Right cardiac atrium (tissue), 5 donors: Measurements from ENCODE around the gene IGIP. TPM values are rescaled to one million over a fixed set of nuclear protein-coding genes. Genes with fewer than 3 reads are reported as not detected.

ENCODE experiments used
- ATAC-seq, 2 donors: fragments of 200-7000 bp; cut with Tn5 transposase; one replicate each; pipeline versions ENCODE4 v1.8.0 to v1.9.1; 2020; ENCODE audit warnings: moderate library complexity in 2 of 2, mild to moderate bottlenecking in 1 of 2
- DNase-seq, 3 donors: peaks; one replicate each; pipeline ENCODE4 v3.0.0-alpha.2; 2020
- H3K27ac ChIP-seq: one replicate; pipeline ENCODE4 v1.5.1; 2013; ENCODE audit warnings: mild to moderate bottlenecking, low read length, control low read depth, moderate library complexity
- H3K27me3 ChIP-seq: one replicate; pipeline ENCODE4 v1.6.1; 2013; ENCODE audit not compliant: control insufficient read depth, insufficient read depth
- H3K4me1 ChIP-seq: one replicate; pipeline ENCODE4 v1.6.1; 2013; ENCODE audit warnings: low read length; ENCODE audit not compliant: control insufficient read depth, insufficient read depth
- H3K4me3 ChIP-seq: one replicate; pipeline ENCODE4 v1.5.1; 2013; ENCODE audit warnings: low read length, control low read depth
- H3K9me3 ChIP-seq: one replicate; pipeline ENCODE4 v1.6.1; 2013; ENCODE audit warnings: low read length; ENCODE audit not compliant: control insufficient read depth
- WGBS: extraction: QIAGEN DNeasy Blood & Tissue Kit; methylation state at CpG from one replicate; pipeline ENCODE4 v1.1.7; 2013; 5-methylcytosine and 5-hydroxymethylcytosine counted together
- intact Hi-C, 4 donors: fragments of 100-400 bp; cut with DNase I; formaldehyde crosslinking; loops; one replicate each; pipeline versions ENCODE4 v1.11.0 to v1.14.0; 2022 to 2023
- polyA plus RNA-seq: library from polyadenylated mRNA; stranded (reverse); fragments of 200-250 nt; gene quantifications from one replicate; pipeline ENCODE4 v1.2.3, GENCODE V29; 2013
- total RNA-seq, 4 donors: library from RNA; stranded (reverse); fragmentation: NEBNext Ultra II Directional; extraction: Animal tissue kit (Norgen Biotek cat#: 25700); gene quantifications; one replicate each; pipeline ENCODE4 v1.2.1, GENCODE V29; 2021
- donor health status: healthy with polysubstance abuse.
- donor health status: DM: no; HTN: yes; CAD: no.
- donor health status: DM: no; HTN: no; CAD: no.
- donor health status: DM: no; HTN: yes; CAD: no; lungs with severe emphysema.
- donor health status: DM: yes; HTN: yes; CAD: no.

Gene IGIP
- total and polyA plus RNA-seq, 5 donors, result 9.8 to 20.1 (median 16.3) TPM

GRCh38 chr5:140103154-140103553, 22.6 kb upstream of the IGIP start:
- Histone ChIP-seq H3K27me3 (no peaks in the 10 kb centered on the region), H3K4me3 (no peak overlapping the region), H3K4me1 (no peaks in the 10 kb centered on the region), H3K27ac (no peak overlapping the region), H3K9me3 (no peaks in the 10 kb centered on the region)
- 73% methylated on average over 1 of the region's 1 CpG for WGBS
- DNase-seq, result no peak
- ATAC-seq, result no peak
- intact Hi-C loops, result no loop called here

DNA sequence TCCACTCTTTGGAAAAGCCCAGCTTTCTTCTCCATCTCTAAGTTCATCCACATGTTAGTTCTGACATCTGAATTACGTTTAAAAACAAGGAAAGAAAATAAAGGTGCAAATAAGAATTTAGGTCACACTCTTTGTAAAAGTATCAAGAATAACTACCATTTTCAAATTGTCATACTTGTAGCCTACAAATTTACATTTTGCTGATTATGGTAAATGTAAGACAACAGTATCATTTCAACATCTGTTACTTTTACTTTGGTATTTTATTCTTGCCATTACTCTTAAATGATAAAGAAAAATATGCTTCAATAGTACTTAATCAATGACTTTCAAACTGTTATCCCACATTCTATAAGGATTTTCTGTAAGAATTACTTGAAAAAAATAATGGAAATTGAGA, 21.6 kb upstream of the IGIP start:
- Histone ChIP-seq H3K4me1 (peaks cover 2% of the 10 kb centered on the region), H3K4me3 (no peak overlapping the region), H3K27me3 (no peaks in the 10 kb centered on the region), H3K9me3 (no peaks in the 10 kb centered on the region), H3K27ac (no peak overlapping the region)
- ATAC-seq (no peak), DNase-seq (no peak)
- intact Hi-C loops, result no loop called here
- WGBS, result 55% methylated on average over 1 of the region's 1 CpG

DNA sequence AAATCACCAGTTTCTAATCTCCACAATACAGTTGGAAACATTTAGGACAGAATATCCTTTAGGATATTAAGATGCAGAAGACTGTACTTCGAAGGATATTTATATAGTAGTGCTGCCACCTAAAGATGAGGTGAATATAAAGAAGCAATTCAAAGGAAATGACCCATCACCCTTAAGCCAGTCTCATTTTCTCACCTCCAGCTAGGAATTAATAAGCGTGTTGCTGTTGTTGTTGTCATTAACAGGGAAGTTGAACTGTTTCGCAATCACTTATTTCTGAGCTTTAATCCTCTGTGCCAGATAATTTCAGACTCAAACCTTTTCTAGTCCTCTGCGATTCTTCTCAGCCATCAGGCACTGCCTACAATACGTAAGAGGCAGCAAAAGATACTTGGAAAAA, 19.6 kb upstream of the IGIP start:
- intact Hi-C loops, result no loop called here
- no peak overlapping the region for H3K27ac ChIP-seq
- H3K4me1 ChIP-seq, result peaks cover 3% of the 10 kb centered on the region
- H3K4me3 ChIP-seq, result no peak overlapping the region
- 55% methylated on average over 5 of the region's 5 CpGs for WGBS
- no peaks in the 10 kb centered on the region for H3K9me3 ChIP-seq
- no peaks in the 10 kb centered on the region for H3K27me3 ChIP-seq
- ATAC-seq (no peak), DNase-seq (no peak)

DNA sequence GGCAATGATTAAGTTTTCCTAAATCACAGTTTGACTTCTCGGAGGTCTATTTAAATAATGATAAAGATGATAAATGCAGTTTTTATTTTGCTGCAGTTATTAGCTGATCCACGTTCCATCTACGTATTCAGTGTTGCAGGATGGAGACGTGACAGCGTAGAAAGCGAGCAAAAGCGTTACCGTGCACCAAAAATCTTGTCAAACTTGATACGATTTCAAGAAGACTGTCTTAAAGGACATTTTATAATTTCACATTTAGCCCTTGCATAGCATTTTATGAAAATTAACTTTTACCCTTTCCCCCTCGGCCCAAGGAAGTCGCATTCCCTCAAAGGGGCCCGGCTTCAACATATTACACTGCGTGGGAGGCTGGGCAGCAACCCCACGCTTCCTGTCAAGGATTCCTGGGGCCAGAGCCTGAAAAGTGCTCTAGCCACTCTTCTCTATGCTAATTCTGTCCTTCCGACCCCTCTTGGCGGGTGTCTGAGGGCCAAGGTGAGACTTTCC, 18.9 kb upstream of the IGIP start:
- 37% methylated on average over 16 of the region's 16 CpGs for WGBS
- Histone ChIP-seq H3K9me3 (no peaks in the 10 kb centered on the region), H3K27ac (peak overlapping the region; percentile 98), H3K4me1 (peaks cover 3% of the 10 kb centered on the region), H3K27me3 (no peaks in the 10 kb centered on the region), H3K4me3 (peak overlapping the region; percentile 87)
- ATAC-seq (peak; percentile 36 to 44), DNase-seq (no peak)
- intact Hi-C loops, result no loop called here

DNA sequence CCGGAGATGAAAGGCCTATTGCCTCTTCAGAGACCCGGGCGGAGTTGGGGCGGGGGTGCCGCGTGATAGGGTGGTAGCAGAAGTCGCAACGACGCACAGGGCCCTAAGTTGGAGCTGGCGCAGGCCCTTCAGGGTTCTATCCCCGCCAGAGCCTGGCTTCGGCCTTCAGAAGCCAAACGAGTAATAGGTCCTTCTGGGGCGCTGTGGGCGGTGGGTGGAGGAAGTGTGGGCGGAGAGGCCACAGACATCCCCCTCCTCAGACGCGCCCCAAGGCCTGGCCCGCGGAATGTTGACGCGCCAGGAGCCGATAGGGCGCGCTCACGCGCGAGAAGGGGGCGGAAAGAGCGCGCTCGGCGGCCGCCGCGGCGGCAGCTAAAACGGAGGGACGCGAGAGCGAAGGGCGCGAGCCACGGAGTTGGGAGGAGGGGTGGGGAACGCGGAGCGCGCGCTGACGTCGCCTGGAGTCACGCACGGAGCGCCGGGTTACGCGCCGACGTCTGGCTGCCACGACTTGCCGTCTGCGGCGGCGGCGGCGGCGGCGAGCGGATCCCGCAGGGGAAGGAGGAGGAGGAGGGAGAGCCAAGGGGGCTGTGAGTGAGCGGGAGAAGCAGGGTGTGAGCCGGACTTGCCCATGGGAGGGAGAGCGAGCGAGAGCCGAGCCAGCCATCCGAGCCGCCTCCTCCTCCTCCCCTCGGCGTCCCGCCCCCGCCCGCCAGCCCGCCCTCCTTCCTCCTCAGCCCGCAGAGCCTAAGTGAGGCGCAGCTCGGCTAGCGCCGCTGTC, 18.2 kb upstream of the IGIP start:
- WGBS, result under 1% methylated on average over 88 of the region's 88 CpGs
- ATAC-seq (peak; percentile 98 to 99), DNase-seq (peak; percentile 95 to 98 (median 98))
- Histone ChIP-seq H3K9me3 (no peaks in the 10 kb centered on the region), H3K27me3 (no peaks in the 10 kb centered on the region), H3K27ac (peak overlapping the region; percentile 98), H3K4me1 (peaks cover 3% of the 10 kb centered on the region), H3K4me3 (peak overlapping the region; percentile 87)
- intact Hi-C loops, result no loop called here

- peak; percentile 14 to 61 (median 55) for DNase-seq
- intact Hi-C loops, result no loop called here
- Histone ChIP-seq H3K9me3 (no peaks in the 10 kb centered on the region), H3K27me3 (no peaks in the 10 kb centered on the region), H3K27ac (peak overlapping the region; percentile 78), H3K4me1 (peaks cover 5% of the 10 kb centered on the region), H3K4me3 (peak overlapping the region; percentile 87)
- ATAC-seq, result peak in 1 of 2 donors; percentile 9
- WGBS, result 5% methylated on average over 52 of the region's 52 CpGs
These were observed 17.4 kb upstream of the IGIP start for GRCh38 chr5:140108093-140109017.

GRCh38 chr5:140109018-140109758, 16.5 kb upstream of the IGIP start:
- Histone ChIP-seq H3K27ac (no peak overlapping the region), H3K4me1 (peaks cover 5% of the 10 kb centered on the region), H3K27me3 (no peaks in the 10 kb centered on the region), H3K4me3 (peak overlapping the region; percentile 87), H3K9me3 (no peaks in the 10 kb centered on the region)
- DNase-seq, result peak in 1 of 3 donors; percentile 28
- no peak for ATAC-seq
- intact Hi-C loops, result no loop called here
- 62% methylated on average over 24 of the region's 24 CpGs for WGBS

- no peak for DNase-seq
- Histone ChIP-seq H3K9me3 (no peaks in the 10 kb centered on the region), H3K27me3 (no peaks in the 10 kb centered on the region), H3K4me1 (peaks cover 5% of the 10 kb centered on the region), H3K27ac (no peak overlapping the region), H3K4me3 (no peak overlapping the region)
- no peak for ATAC-seq
- intact Hi-C loops, result loop anchor here in 1 of 4 donors (5.0 kb wide), 1 partner anchor 37 kb away; no protein-coding TSS in a partner anchor
- WGBS, result 91% methylated on average over 2 of the region's 2 CpGs
These were observed 15.7 kb upstream of the IGIP start for GRCh38 chr5:140109759-140110645.

GRCh38 chr5:140110646-140110957, 15.1 kb upstream of the IGIP start:
- ATAC-seq (no peak), DNase-seq (no peak)
- WGBS, result 68% methylated on average over 1 of the region's 1 CpG
- Histone ChIP-seq H3K27me3 (no peaks in the 10 kb centered on the region), H3K27ac (no peak overlapping the region), H3K4me1 (peaks cover 5% of the 10 kb centered on the region), H3K9me3 (no peaks in the 10 kb centered on the region), H3K4me3 (no peak overlapping the region)
- intact Hi-C loops, result loop anchor here in 1 of 4 donors (5.0 kb wide), 1 partner anchor 37 kb away; no protein-coding TSS in a partner anchor
